ENCODE measurements around the gene DEXI. TPM values are rescaled to one million over a fixed set of nuclear protein-coding genes. Genes with fewer than 3 reads are reported as not detected.

DEXI gene
- total and polyA plus RNA-seq, 2 of the 4 experiments (the other 2 are of a cell fraction), result 43.7 to 63.6 TPM

- Histone ChIP-seq H3K56ac (ENCODE audit: extremely low read depth, insufficient read depth, low read length) (no peak overlapping the region), H3K14ac (replicated peaks; ENCODE audit: low read depth, low read length) (no peak overlapping the region), H3K27me3 (ENCODE audit: control insufficient read depth, insufficient read depth, low read length) (no peaks in the 10 kb centered on the region), H3K4ac (ENCODE audit: low read depth, low read length) (no peak overlapping the region), H4K8ac (ENCODE audit: low read depth in 2 of 2, low read length in 2 of 2) (no peak overlapping the region), H4K5ac (ENCODE audit: low read depth, low read length) (no peak overlapping the region), H2AK9ac (replicated peaks; ENCODE audit: low read depth, low read length, poor library complexity) (no peak overlapping the region), H2AK5ac (ENCODE audit: low read depth, low read length) (no peak overlapping the region), H3K23ac (ENCODE audit: low read depth, low read length) (no peak overlapping the region), H2AFZ (replicated peaks; ENCODE audit: low read length, poor library complexity) (no peak overlapping the region), H3K36me3 (ENCODE audit: control insufficient read depth, insufficient read depth, low read length) (peaks cover 17% of the 10 kb centered on the region), H3K4me3 (ENCODE audit: insufficient read depth, low read depth, low read length) (no peak overlapping the region), H2BK15ac (ENCODE audit: low read depth, low read length) (no peak overlapping the region), H4K20me1 (ENCODE audit: insufficient read depth, low read length) (no peaks in the 10 kb centered on the region), H3K4me1 (ENCODE audit: control insufficient read depth, insufficient read depth, low read length) (peaks cover 18% of the 10 kb centered on the region), H3K9me3 (ENCODE audit: control insufficient read depth, insufficient read depth, low read length) (no peaks in the 10 kb centered on the region), H2BK5ac (ENCODE audit: low read depth, low read length, poor library complexity, severe bottlenecking) (no peak overlapping the region), H4K91ac (ENCODE audit: insufficient read depth, low read depth, low read length) (no peak overlapping the region), H3K79me1 (ENCODE audit: low read depth in 1 of 2, low read length in 2 of 2) (peaks cover 3 to 13% of the 10 kb centered on the region in 2 experiments; a peak in 2 of 4 replicates), H3K9me1 (ENCODE audit: insufficient read depth, low read length) (peaks cover 7% of the 10 kb centered on the region), H2BK20ac (ENCODE audit: low read depth, low read length) (no peak overlapping the region), H3K18ac (ENCODE audit: low read depth, low read length) (no peak overlapping the region), H3K4me2 (ENCODE audit: low read depth, low read length) (no peak overlapping the region), H3K9ac (ENCODE audit: low read depth, low read length) (no peak overlapping the region), H2BK120ac (ENCODE audit: low read depth, low read length) (no peak overlapping the region), H3K27ac (ENCODE audit: insufficient read depth, low read length) (no peak overlapping the region)
- WGBS, 2 experiments (ENCODE audit: extremely low coverage in 2 of 2, insufficient read length in 1 of 2), result no CpG with 5 or more reads among the region's 3 CpGs
- POLR2A ChIA-PET (ENCODE audit: unreplicated experiment), result no interaction called here
- no TSS peak for BruUV-seq (replicated peaks)
- dilution Hi-C loops (cut with HindIII; ENCODE audit: low sequenced_read_pairs, unreplicated experiment), result no loop called here
- DNase-seq (no peak), ATAC-seq (ENCODE audit: low read depth) (no peak)
- CTCF ChIA-PET, result no interaction called here
- no peak for TF ChIP-seq RFX5 (IDR thresholded peaks at IDR 0.05; ENCODE audit: low read depth, low read length)
- no peak for TF ChIP-seq CHD1 (IDR thresholded peaks at IDR 0.05; ENCODE audit: low read depth, low read length)
- TF ChIP-seq BHLHE40 (IDR thresholded peaks at IDR 0.05; ENCODE audit: low read depth, low read length), result no peak
- no peak for TF ChIP-seq RCOR1 (IDR thresholded peaks at IDR 0.05; ENCODE audit: insufficient replicate concordance, low read length)
- TF ChIP-seq NFE2L2 (IDR thresholded peaks at IDR 0.05; ENCODE audit: low read depth, low read length), result no peak
- no peak for TF ChIP-seq SMC3 (IDR thresholded peaks at IDR 0.05; ENCODE audit: low read depth, low read length)
- TF ChIP-seq RAD21 (IDR thresholded peaks at IDR 0.05; ENCODE audit: low read length), result no peak
- TF ChIP-seq, protein P1, sequence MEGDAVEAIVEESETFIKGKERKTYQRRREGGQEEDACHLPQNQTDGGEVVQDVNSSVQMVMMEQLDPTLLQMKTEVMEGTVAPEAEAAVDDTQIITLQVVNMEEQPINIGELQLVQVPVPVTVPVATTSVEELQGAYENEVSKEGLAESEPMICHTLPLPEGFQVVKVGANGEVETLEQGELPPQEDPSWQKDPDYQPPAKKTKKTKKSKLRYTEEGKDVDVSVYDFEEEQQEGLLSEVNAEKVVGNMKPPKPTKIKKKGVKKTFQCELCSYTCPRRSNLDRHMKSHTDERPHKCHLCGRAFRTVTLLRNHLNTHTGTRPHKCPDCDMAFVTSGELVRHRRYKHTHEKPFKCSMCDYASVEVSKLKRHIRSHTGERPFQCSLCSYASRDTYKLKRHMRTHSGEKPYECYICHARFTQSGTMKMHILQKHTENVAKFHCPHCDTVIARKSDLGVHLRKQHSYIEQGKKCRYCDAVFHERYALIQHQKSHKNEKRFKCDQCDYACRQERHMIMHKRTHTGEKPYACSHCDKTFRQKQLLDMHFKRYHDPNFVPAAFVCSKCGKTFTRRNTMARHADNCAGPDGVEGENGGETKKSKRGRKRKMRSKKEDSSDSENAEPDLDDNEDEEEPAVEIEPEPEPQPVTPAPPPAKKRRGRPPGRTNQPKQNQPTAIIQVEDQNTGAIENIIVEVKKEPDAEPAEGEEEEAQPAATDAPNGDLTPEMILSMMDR (conservative IDR thresholded peaks at IDR 0.05; ENCODE audit: low read depth, low read length), result no peak
- TF ChIP-seq MAZ (IDR thresholded peaks at IDR 0.05; ENCODE audit: borderline replicate concordance, low read depth, low read length), result no peak
- TF ChIP-seq, protein P2, sequence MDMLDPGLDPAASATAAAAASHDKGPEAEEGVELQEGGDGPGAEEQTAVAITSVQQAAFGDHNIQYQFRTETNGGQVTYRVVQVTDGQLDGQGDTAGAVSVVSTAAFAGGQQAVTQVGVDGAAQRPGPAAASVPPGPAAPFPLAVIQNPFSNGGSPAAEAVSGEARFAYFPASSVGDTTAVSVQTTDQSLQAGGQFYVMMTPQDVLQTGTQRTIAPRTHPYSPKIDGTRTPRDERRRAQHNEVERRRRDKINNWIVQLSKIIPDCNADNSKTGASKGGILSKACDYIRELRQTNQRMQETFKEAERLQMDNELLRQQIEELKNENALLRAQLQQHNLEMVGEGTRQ (IDR thresholded peaks at IDR 0.05; ENCODE audit: low read depth, low read length), result no peak
- TF ChIP-seq MXI1 (IDR thresholded peaks at IDR 0.05; ENCODE audit: borderline replicate concordance, low read depth, low read length), result no peak
- TF ChIP-seq POLR2A (IDR thresholded peaks at IDR 0.05; ENCODE audit: low read depth, low read length), result no peak
- TF ChIP-seq CEBPB (IDR thresholded peaks at IDR 0.05; ENCODE audit: low read depth, low read length), result no peak
- TF ChIP-seq MAFK (IDR thresholded peaks at IDR 0.05; ENCODE audit: low read depth, low read length), result no peak
- no peak for TF ChIP-seq ELK1 (IDR thresholded peaks at IDR 0.05; ENCODE audit: borderline replicate concordance, low read depth, low read length)
- TF ChIP-seq FOS (IDR thresholded peaks at IDR 0.05; ENCODE audit: low read depth, low read length), result no peak
- intact Hi-C loops (cut with micrococcal nuclease), result no loop called here
- in situ Hi-C loops (cut with MboI; ENCODE audit: low sequenced_read_pairs), result no loop called here
Observed at GRCh38 chr16:10976634-10977033, 34.4 kb upstream of the DEXI start.
